Stimulated activated effector memory CD8-positive, alpha-beta T cell treated with anti-CD3 and anti-CD28 coated beads, Interleukin-12 subunit alpha, Interleukin-12 subunit beta, amount 100 ng/mL, for 72 hours (primary cell): ENCODE data around the gene BCAR1.
"Not testable (repeated sequence)": the region's sequence is repeated elsewhere in the genome, so short reads cannot be mapped to it uniquely, and the experiment has no call there.

Source experiments
- ATAC-seq: fragments of 150-1000 bp; cut with Tn5 transposase; 2 replicates; pipeline ENCODE4 v1.10.0; 2021
- DNase-seq, 2 donors: peaks; one replicate each; pipeline ENCODE4 v3.0.0; 2021 to 2022; ENCODE audit warnings: low spot score in 2 of 2
- H3K27ac Mint-ChIP-seq: one replicate; pipeline ENCODE4 v1.8.0; 2022; ENCODE audit warnings: mild to moderate bottlenecking, mixed read lengths
- H3K36me3 Mint-ChIP-seq: one replicate; pipeline ENCODE4 v1.8.0; 2022; ENCODE audit warnings: mild to moderate bottlenecking, mixed read lengths
- H3K4me1 Mint-ChIP-seq: one replicate; pipeline ENCODE4 v1.8.0; 2022; ENCODE audit warnings: mixed read lengths
- H3K4me3 Mint-ChIP-seq: one replicate; pipeline ENCODE4 v1.8.0; 2022; ENCODE audit warnings: mild to moderate bottlenecking, mixed read lengths
- H3K9me3 Mint-ChIP-seq: one replicate; pipeline ENCODE4 v1.8.0; 2022; ENCODE audit warnings: mixed read lengths

BCAR1 gene

DNA sequence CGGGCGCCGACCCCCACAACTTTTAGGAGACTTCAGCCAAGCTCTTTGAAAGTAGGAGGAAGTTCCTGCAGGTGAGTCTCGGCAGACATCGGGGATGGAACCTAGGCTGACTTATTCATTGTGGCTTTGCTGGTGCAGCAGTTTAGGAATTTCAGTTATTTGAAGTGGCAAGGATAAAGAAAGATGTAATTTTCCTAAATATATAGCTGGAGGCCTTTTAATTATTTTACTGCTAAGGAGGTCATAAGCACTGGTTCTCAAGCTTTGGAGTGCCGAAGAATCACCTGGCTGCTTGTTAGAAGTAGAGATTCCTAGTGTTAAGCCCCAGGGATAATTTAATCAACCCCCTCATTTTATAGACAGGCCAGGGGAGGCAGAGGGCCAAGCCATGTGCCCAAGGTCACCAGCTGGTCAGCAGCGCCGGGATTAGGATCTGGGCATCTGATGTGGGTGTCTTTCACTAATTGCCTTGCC is 28.9 kb upstream of the BCAR1 start:
- Mint-ChIP-seq H3K9me3 (no peaks in the 10 kb centered on the region), H3K4me3 (no peak overlapping the region), H3K27ac (no peak overlapping the region), H3K36me3 (peaks cover 1% of the 10 kb centered on the region), H3K4me1 (peaks cover 6% of the 10 kb centered on the region)
- ATAC-seq (no peak), DNase-seq (no peak)

DNA sequence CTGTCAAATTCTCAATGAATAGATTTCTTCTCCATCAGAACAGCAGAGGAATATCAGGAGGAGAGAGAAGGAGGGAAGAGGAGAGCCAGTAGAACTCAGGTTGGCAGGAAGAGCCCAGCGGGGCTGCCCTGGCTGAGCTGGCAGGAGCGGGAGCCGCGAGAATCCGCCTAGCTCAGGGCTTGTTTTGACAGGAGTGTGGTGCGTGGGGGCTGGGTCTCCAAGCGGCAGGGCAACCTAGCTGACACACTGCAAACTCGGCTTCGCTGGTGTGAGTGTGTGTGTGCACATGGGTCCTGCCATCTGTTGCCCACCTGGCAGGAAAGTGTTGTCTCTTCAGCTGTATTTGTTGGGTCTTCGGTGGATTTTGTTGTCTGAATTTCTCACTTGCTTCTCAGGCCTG is 27.9 kb upstream of the BCAR1 start:
- no peaks in the 10 kb centered on the region for H3K36me3 Mint-ChIP-seq
- no peak overlapping the region for H3K27ac Mint-ChIP-seq
- peaks cover 13% of the 10 kb centered on the region for H3K4me1 Mint-ChIP-seq
- no peaks in the 10 kb centered on the region for H3K9me3 Mint-ChIP-seq
- DNase-seq, result no peak
- no peak for ATAC-seq
- no peak overlapping the region for H3K4me3 Mint-ChIP-seq

GRCh38 chr16:75273054-75273925 is 21.9 kb upstream of the BCAR1 start:
- ATAC-seq (no peak), DNase-seq (no peak)
- H3K4me3 Mint-ChIP-seq, result no peak overlapping the region
- H3K36me3 Mint-ChIP-seq, result no peaks in the 10 kb centered on the region
- no peaks in the 10 kb centered on the region for H3K9me3 Mint-ChIP-seq
- H3K4me1 Mint-ChIP-seq, result peaks cover 7% of the 10 kb centered on the region
- no peak overlapping the region for H3K27ac Mint-ChIP-seq

DNA sequence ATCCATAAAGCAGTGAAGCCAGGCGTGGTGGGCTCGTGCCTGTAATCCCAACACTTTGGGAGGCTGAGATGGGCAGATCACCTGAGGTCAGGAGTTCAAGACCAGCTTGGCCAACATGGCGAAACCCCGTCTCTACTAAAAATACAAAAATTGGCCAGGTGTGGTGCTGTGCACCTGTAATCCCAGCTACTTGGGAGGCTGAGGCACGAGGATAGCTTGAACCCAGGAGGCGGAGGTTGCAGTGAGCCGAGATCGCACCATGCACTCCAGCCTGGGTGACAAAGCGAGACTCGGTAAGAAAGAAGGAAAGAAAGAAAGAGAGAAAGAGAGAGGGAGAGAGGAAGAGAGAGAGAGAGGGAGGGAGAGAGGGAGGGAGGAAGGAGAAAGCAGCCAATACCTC is 21.2 kb upstream of the BCAR1 start:
- not testable (repeated sequence) for H3K9me3 Mint-ChIP-seq, H3K4me3 Mint-ChIP-seq, DNase-seq, H3K4me1 Mint-ChIP-seq, H3K27ac Mint-ChIP-seq, H3K36me3 Mint-ChIP-seq, ATAC-seq

GRCh38 chr16:75272097-75272551 is 20.7 kb upstream of the BCAR1 start:
- no peaks in the 10 kb centered on the region for H3K9me3 Mint-ChIP-seq
- H3K36me3 Mint-ChIP-seq, result no peaks in the 10 kb centered on the region
- no peak for ATAC-seq
- no peak overlapping the region for H3K4me3 Mint-ChIP-seq
- peaks cover 7% of the 10 kb centered on the region for H3K4me1 Mint-ChIP-seq
- no peak overlapping the region for H3K27ac Mint-ChIP-seq
- no peak for DNase-seq

GRCh38 chr16:75271441-75272096 is 20.1 kb upstream of the BCAR1 start:
- Mint-ChIP-seq H3K36me3 (no peaks in the 10 kb centered on the region), H3K9me3 (no peaks in the 10 kb centered on the region), H3K4me1 (peaks cover 8% of the 10 kb centered on the region), H3K27ac (no peak overlapping the region), H3K4me3 (no peak overlapping the region)
- ATAC-seq (no peak), DNase-seq (no peak)

DNA sequence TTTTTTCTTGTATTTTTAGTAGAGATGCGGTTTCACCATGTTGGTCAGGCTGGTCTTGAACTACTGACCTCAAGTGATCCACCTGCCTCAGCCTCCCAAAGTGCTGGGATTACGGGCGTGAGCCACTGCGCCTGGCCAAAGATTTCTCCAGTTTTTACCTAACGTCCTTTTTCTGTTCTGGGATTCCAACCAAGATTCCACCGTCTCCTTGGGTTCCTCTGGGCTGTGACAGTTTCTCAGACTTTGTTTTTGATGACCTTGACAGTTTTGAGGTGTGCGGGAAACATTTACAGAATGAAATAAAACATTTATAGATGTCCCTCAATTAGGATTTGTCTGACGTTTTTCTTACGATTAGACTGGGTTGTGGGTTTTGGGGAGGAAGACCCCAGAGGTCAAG is 17.9 kb upstream of the BCAR1 start:
- H3K4me1 Mint-ChIP-seq, result peaks cover 13% of the 10 kb centered on the region
- not testable (repeated sequence) for ATAC-seq, H3K9me3 Mint-ChIP-seq, H3K36me3 Mint-ChIP-seq, H3K4me3 Mint-ChIP-seq, H3K27ac Mint-ChIP-seq, DNase-seq

- Mint-ChIP-seq H3K36me3 (no peaks in the 10 kb centered on the region), H3K4me1 (peaks cover 14% of the 10 kb centered on the region), H3K27ac (no peak overlapping the region), H3K9me3 (no peaks in the 10 kb centered on the region), H3K4me3 (no peak overlapping the region)
- ATAC-seq (no peak), DNase-seq (no peak)
Measured at GRCh38 chr16:75267631-75268264, 16.3 kb upstream of the BCAR1 start.

DNA sequence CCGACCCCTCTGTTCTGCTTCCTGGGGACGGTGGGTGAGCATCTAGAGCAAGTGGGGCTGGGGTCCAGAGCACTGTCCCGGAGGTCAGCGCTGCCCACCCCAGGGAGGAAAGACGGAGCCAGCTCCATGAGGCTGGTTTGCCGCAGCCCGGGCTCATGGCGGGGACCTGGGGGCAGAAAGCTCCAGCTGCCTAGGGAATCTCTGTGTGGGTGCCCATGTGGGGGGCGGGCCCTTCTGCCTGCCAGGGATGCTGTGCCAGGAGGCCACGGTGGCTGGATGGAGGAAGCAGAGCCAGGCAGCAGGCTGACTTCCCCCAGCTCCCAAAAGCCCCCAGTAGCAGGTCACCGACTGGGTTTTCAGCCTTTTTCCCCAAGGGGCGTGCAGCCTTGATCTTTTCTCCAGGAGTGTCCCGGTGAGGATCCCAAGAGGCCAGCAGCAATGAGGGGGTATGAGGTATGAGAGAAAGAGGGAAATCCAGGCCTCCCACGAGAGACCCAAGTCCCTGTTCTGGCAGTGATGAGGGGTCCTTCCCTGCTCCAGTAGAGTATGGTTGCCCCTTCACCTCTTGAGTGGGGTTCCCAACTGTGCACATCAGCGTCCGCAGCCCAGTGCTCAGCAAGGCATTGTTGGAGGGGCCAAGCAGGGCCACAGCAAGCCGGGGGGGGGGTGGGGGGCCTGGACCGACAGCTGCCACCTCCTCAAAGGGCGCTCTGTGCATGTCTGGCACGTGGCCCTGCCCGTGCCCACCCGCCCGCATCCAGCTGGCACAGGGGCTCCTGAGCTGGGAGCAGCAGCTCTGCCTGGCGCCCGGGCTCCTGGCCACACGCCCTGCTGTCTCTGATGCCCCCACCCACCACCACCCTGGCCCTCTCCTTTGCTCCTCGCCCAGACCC is 15.6 kb upstream of the BCAR1 start:
- Mint-ChIP-seq H3K36me3 (no peaks in the 10 kb centered on the region), H3K4me1 (peaks cover 14% of the 10 kb centered on the region), H3K27ac (no peak overlapping the region), H3K9me3 (no peaks in the 10 kb centered on the region), H3K4me3 (peak overlapping the region; percentile 60)
- DNase-seq (no peak), ATAC-seq (no peak)

- DNase-seq, result no peak
- Mint-ChIP-seq H3K27ac (no peak overlapping the region), H3K36me3 (no peaks in the 10 kb centered on the region)
Measured at GRCh38 chr16:75265911-75266701, 14.7 kb upstream of the BCAR1 start.

DNA sequence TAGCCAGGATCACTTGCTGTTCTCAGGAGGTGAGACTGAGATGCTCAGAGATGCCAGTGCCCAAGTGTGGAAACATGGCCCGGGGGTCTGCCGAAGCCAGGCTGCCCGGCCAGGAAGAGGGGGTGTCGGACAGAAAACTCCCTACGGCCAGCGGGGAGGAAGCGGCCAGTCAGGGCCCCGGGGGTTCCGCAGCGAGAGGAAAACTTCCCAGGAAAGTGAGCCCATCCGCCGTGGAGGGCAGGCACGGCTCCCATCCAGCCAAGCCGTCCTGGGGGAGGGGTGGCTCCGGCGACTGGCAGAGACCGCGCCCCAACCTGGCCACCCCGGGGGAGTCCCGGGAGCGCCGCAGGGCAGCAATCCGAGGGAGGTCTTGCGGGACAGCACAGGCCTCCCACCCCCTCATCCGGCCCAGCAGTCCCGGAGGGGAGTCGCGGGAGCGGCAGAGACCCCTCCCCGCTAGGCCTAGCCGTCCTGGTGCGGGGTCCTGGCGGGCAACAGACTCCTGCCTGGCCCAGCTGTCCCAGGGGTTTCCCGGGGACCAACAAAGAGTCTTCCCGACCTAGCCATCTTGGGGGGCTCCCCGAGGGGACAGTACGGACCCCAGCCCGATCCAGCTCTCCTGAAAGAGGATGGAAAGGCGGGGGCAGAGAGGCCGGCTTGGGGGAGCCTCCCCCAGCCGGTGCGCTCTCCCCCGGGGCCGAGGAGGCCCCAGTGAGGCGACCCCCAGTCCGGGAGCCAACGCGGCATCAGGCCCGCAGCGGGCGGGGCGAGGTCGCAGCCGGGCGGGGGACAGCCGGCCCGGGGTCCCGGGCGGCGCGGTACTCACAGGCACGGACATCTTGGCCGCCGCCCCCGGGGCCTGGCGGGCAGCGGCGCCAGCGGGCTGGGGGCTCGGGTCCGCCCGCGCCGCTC is 13.8 kb upstream of the BCAR1 start:
- no peak overlapping the region for H3K27ac Mint-ChIP-seq
- DNase-seq, result no peak
- H3K36me3 Mint-ChIP-seq, result no peaks in the 10 kb centered on the region
- H3K4me1 Mint-ChIP-seq, result peaks cover 14% of the 10 kb centered on the region
- ATAC-seq, result no peak
- H3K4me3 Mint-ChIP-seq, result peak overlapping the region; percentile 60
- no peaks in the 10 kb centered on the region for H3K9me3 Mint-ChIP-seq

More at GRCh38 chr16:75265911-75266701, 14.7 kb upstream of the BCAR1 start:
- ATAC-seq, result no peak
- Mint-ChIP-seq H3K4me3 (peak overlapping the region; percentile 60), H3K4me1 (peaks cover 14% of the 10 kb centered on the region), H3K9me3 (no peaks in the 10 kb centered on the region)

DNA sequence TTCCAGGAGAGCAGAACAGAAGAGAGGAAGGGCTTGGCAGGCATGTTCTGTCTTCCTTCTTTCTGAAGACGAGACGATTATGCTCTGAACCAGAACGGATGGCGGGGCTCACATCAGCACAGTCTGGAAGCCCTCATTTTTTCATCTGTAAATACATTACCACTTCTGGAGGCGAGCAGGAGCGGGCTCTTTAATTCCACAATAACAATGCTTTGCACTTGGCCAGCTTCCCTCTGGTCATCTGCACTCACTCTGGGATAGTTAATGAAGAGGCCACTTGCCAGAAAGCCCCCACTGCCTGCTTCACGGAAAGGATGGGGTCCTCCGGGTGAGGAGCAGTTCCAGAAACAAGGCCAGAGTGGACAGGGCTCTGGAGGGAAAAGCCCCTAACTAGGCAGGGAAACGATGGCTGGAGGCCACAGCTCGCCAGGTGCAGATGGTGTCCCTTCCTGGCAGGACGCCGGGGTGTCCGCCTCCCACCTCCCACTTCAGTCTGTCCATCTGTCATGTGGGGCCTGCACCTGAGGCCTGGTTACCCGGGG is 13.1 kb upstream of the BCAR1 start:
- no peak for DNase-seq
- Mint-ChIP-seq H3K36me3 (no peaks in the 10 kb centered on the region), H3K9me3 (no peaks in the 10 kb centered on the region), H3K4me1 (peaks cover 14% of the 10 kb centered on the region), H3K27ac (no peak overlapping the region), H3K4me3 (peak overlapping the region; percentile 44)
- ATAC-seq, result no peak

- ATAC-seq (peak; percentile 27), DNase-seq (no peak)
- H3K4me1 Mint-ChIP-seq, result peaks cover 14% of the 10 kb centered on the region
- H3K36me3 Mint-ChIP-seq, result no peaks in the 10 kb centered on the region
- peak overlapping the region; percentile 44 for H3K4me3 Mint-ChIP-seq
- H3K9me3 Mint-ChIP-seq, result no peaks in the 10 kb centered on the region
- H3K27ac Mint-ChIP-seq, result no peak overlapping the region
Measured at GRCh38 chr16:75263963-75264445, 12.6 kb upstream of the BCAR1 start.
